ENCODE results near the gene LSM14B. TPM values are rescaled to one million over a fixed set of nuclear protein-coding genes. Genes with fewer than 3 reads are reported as not detected.
A peak's percentile ranks its signal among the peaks of the same experiment; 100 is the strongest.

The LSM14B gene
- total RNA-seq, 1 experiment from 2014 or later = 82.4 TPM

- Histone ChIP-seq H3K4ac (ENCODE audit: low read depth, low read length) (no peak overlapping the region), H3K56ac (ENCODE audit: insufficient read length, low read depth, low read length) (no peak overlapping the region), H2AK5ac (ENCODE audit: insufficient read length, low read length) (no peak overlapping the region), H3T11ph (ENCODE audit: low read length) (no peak overlapping the region), H4K5ac (ENCODE audit: insufficient read length, low read depth, low read length) (no peak overlapping the region), H2BK15ac (ENCODE audit: low read depth, low read length) (no peak overlapping the region), H2BK5ac (ENCODE audit: insufficient read length, low read length) (no peak overlapping the region), H4K20me1 (ENCODE audit: control insufficient read depth, insufficient read depth, insufficient read length) (no peaks in the 10 kb centered on the region), H2BK12ac (ENCODE audit: insufficient read length, low read depth, low read length) (no peak overlapping the region), H3K4me1 (ENCODE audit: insufficient read depth, low read length) (no peaks in the 10 kb centered on the region), H3K9me3 (ENCODE audit: control insufficient read depth, low read depth, low read length) (no peaks in the 10 kb centered on the region), H3K23me2 (ENCODE audit: insufficient read length, low read depth, low read length, poor library complexity, severe bottlenecking) (no peaks in the 10 kb centered on the region), H2BK120ac (ENCODE audit: low read depth, low read length, poor library complexity, severe bottlenecking) (no peak overlapping the region), H3K27me3 (ENCODE audit: insufficient read depth, low read length) (no peaks in the 10 kb centered on the region), H3K27ac (ENCODE audit: insufficient read length, low read depth, low read length) (no peak overlapping the region), H3K4me2 (ENCODE audit: insufficient read depth, insufficient read length, low read length) (no peak overlapping the region), H4K91ac (ENCODE audit: insufficient read length, low read depth, low read length) (no peak overlapping the region), H4K8ac (replicated peaks; ENCODE audit: insufficient read length, low read depth, low read length) (no peak overlapping the region), H3K9ac (ENCODE audit: extremely low read depth, insufficient read length, low read length) (no peak overlapping the region), H3K79me2 (ENCODE audit: insufficient read depth, low read length) (peaks cover 17% of the 10 kb centered on the region; the same call in 1 of the 2 replicates), H3K14ac (ENCODE audit: insufficient read depth, low read length) (peak overlapping the region; percentile 61; the same call in 1 of the 2 replicates), H3K23ac (ENCODE audit: insufficient read length, low read depth, low read length) (no peak overlapping the region), H3K18ac (ENCODE audit: insufficient read length, low read depth, low read length) (no peak overlapping the region), H2AFZ (ENCODE audit: low read length) (no peak overlapping the region), H3K79me1 (ENCODE audit: insufficient read depth, low read depth, low read length, poor library complexity, severe bottlenecking) (peaks cover 4% of the 10 kb centered on the region), H2BK20ac (ENCODE audit: low read depth, low read length, poor library complexity, severe bottlenecking) (no peak overlapping the region)
- DNase-seq = peak; percentile 85
- Mint-ChIP-seq H3K27ac (no peak overlapping the region), H3K27me3 (ENCODE audit: low read depth) (no peaks in the 10 kb centered on the region), H3K36me3 (ENCODE audit: insufficient read depth in 1 of 3, low read depth in 3 of 3) (peaks cover 37 to 55% (median 55%) of the 10 kb centered on the region in 3 experiments), H3K9me3 (peaks cover 6% of the 10 kb centered on the region in 2 experiments; a peak in 2 of 5 replicates), H3K4me1 (peaks cover 25 to 29% of the 10 kb centered on the region in 2 experiments), H3K4me3 (no peak overlapping the region)
- peak; percentile 85 for TF ChIP-seq CTCF (conservative IDR thresholded peaks at IDR 0.05)
- no CpG with 5 or more reads among the region's 24 CpGs for WGBS (ENCODE audit: extremely low coverage, insufficient read length, low lambda C conversion rate)
Measured at GRCh38 chr20:62156592-62157386, 34.5 kb downstream of the LSM14B start.

Measured in H9 (cell line).